Measurements from ENCODE around the gene FBXO28.
A peak's percentile ranks its signal among the peaks of the same experiment; 100 is the strongest.
"Not testable (repeated sequence)": the region's sequence is repeated elsewhere in the genome, so short reads cannot be mapped to it uniquely, and the experiment has no call there.

Gene FBXO28

GRCh38 chr1:224188286-224188685 is 74.4 kb downstream of the FBXO28 start:
- no peak for DNase-seq (ENCODE audit: low spot score)

GRCh38 chr1:224189561-224189960 is 75.7 kb downstream of the FBXO28 start:
- no peak for DNase-seq (ENCODE audit: low spot score)

GRCh38 chr1:224192082-224192788 is 78.3 kb downstream of the FBXO28 start:
- no peak for DNase-seq (ENCODE audit: low spot score)

GRCh38 chr1:224193319-224193966 is 79.5 kb downstream of the FBXO28 start:
- no peak for DNase-seq (ENCODE audit: low spot score)

- DNase-seq (ENCODE audit: low spot score), result no peak
Observed at GRCh38 chr1:224196813-224197600, 83.1 kb downstream of the FBXO28 start.

- no peak for DNase-seq (ENCODE audit: low spot score)
Observed at GRCh38 chr1:224198572-224198971, 84.7 kb downstream of the FBXO28 start.

GRCh38 chr1:224199679-224200078 is 85.8 kb downstream of the FBXO28 start:
- no peak for DNase-seq (ENCODE audit: low spot score)

- DNase-seq (ENCODE audit: low spot score), result no peak
Observed at GRCh38 chr1:224201383-224201782, 87.5 kb downstream of the FBXO28 start.

GRCh38 chr1:224201853-224202252 is 87.9 kb downstream of the FBXO28 start:
- no peak for DNase-seq (ENCODE audit: low spot score)

GRCh38 chr1:224203243-224204016 is 89.5 kb downstream of the FBXO28 start:
- DNase-seq (ENCODE audit: low spot score), result peak; percentile 44

- no peak for DNase-seq (ENCODE audit: low spot score)
Observed at GRCh38 chr1:224205438-224205840, 91.5 kb downstream of the FBXO28 start.

- DNase-seq (ENCODE audit: low spot score), result not testable (repeated sequence)
Observed at GRCh38 chr1:224205931-224206538, 92.1 kb downstream of the FBXO28 start.

GRCh38 chr1:224211206-224211962 is 97.5 kb downstream of the FBXO28 start:
- DNase-seq (ENCODE audit: low spot score), result no peak
